Effector memory CD8-positive, alpha-beta T cell (primary cell): ENCODE results near the gene FILIP1L.

Experiments
- ATAC-seq: fragments of 150-1000 bp; cut with Tn5 transposase; replicated peaks from 2 replicates; pipeline ENCODE4 v1.10.0; 2021; ENCODE audit warnings: mild to moderate bottlenecking, moderate library complexity
- DNase-seq, 3 experiments: peaks; one replicate each; pipeline ENCODE4 v3.0.0; 2021
- H3K27ac Mint-ChIP-seq, 2 donors: one replicate each; pipeline ENCODE4 v1.8.0; 2022; ENCODE audit warnings: mild to moderate bottlenecking in 2 of 2, mixed read lengths in 2 of 2, moderate library complexity in 2 of 2
- H3K27me3 Mint-ChIP-seq, 2 donors: one replicate each; pipeline ENCODE4 v1.8.0; 2022; ENCODE audit warnings: mixed read lengths in 2 of 2
- H3K36me3 Mint-ChIP-seq: one replicate; pipeline ENCODE4 v1.8.0; 2022; ENCODE audit warnings: mild to moderate bottlenecking, moderate library complexity, mixed read lengths; ENCODE audit not compliant: insufficient read depth
- H3K4me1 Mint-ChIP-seq, 2 donors: one replicate each; pipeline ENCODE4 v1.8.0; 2022; ENCODE audit warnings: low read depth in 2 of 2, mixed read lengths in 2 of 2
- H3K4me3 Mint-ChIP-seq, 2 donors: one replicate each; pipeline ENCODE4 v1.8.0; 2022; ENCODE audit warnings: mild to moderate bottlenecking in 2 of 2, mixed read lengths in 2 of 2, moderate library complexity in 2 of 2
- H3K9me3 Mint-ChIP-seq, 2 donors: one replicate each; pipeline ENCODE4 v1.8.0; 2022; ENCODE audit warnings: mixed read lengths in 2 of 2

The FILIP1L gene

GRCh38 chr3:99931059-99931458 is 183.2 kb downstream of the FILIP1L start:
- no peak for ATAC-seq
- no peak overlapping the region for H3K27ac Mint-ChIP-seq
- H3K36me3 Mint-ChIP-seq, result no peaks in the 10 kb centered on the region
- no peaks in the 10 kb centered on the region for H3K4me1 Mint-ChIP-seq
- no peaks in the 10 kb centered on the region for H3K27me3 Mint-ChIP-seq
- no peak overlapping the region for H3K4me3 Mint-ChIP-seq
- no peak for DNase-seq
- no peaks in the 10 kb centered on the region for H3K9me3 Mint-ChIP-seq

- ATAC-seq (no peak), DNase-seq (no peak)
- H3K9me3 Mint-ChIP-seq, result no peaks in the 10 kb centered on the region
- no peak overlapping the region for H3K4me3 Mint-ChIP-seq
- H3K4me1 Mint-ChIP-seq, result peaks cover 0 to 2% of the 10 kb centered on the region in 2 donors
- H3K36me3 Mint-ChIP-seq, result no peaks in the 10 kb centered on the region
- no peaks in the 10 kb centered on the region for H3K27me3 Mint-ChIP-seq
- H3K27ac Mint-ChIP-seq, result no peak overlapping the region
Measured at GRCh38 chr3:99929745-99930139, 184.6 kb downstream of the FILIP1L start.

- no peak overlapping the region for H3K27ac Mint-ChIP-seq
- H3K36me3 Mint-ChIP-seq, result no peaks in the 10 kb centered on the region
- no peaks in the 10 kb centered on the region for H3K9me3 Mint-ChIP-seq
- no peak overlapping the region for H3K4me3 Mint-ChIP-seq
- ATAC-seq (no peak), DNase-seq (no peak)
- peaks cover 0 to 2% of the 10 kb centered on the region in 2 donors for H3K4me1 Mint-ChIP-seq
- H3K27me3 Mint-ChIP-seq, result no peaks in the 10 kb centered on the region
Measured at GRCh38 chr3:99928771-99929744, 185.2 kb downstream of the FILIP1L start.

GRCh38 chr3:99927671-99928457 is 186.4 kb downstream of the FILIP1L start:
- no peak overlapping the region for H3K4me3 Mint-ChIP-seq
- H3K4me1 Mint-ChIP-seq, result peaks cover 0 to 2% of the 10 kb centered on the region in 2 donors
- H3K27ac Mint-ChIP-seq, result no peak overlapping the region
- ATAC-seq (no peak), DNase-seq (no peak)
- no peaks in the 10 kb centered on the region for H3K9me3 Mint-ChIP-seq
- no peaks in the 10 kb centered on the region for H3K36me3 Mint-ChIP-seq
- no peaks in the 10 kb centered on the region for H3K27me3 Mint-ChIP-seq

- H3K4me1 Mint-ChIP-seq, result peaks cover 6 to 7% of the 10 kb centered on the region in 2 donors
- no peak overlapping the region for H3K4me3 Mint-ChIP-seq
- no peaks in the 10 kb centered on the region for H3K9me3 Mint-ChIP-seq
- no peaks in the 10 kb centered on the region for H3K36me3 Mint-ChIP-seq
- ATAC-seq (no peak), DNase-seq (no peak)
- H3K27me3 Mint-ChIP-seq, result no peaks in the 10 kb centered on the region
- H3K27ac Mint-ChIP-seq, result no peak overlapping the region
Measured at GRCh38 chr3:99925584-99926230, 188.6 kb downstream of the FILIP1L start.

GRCh38 chr3:99923873-99924272 is 190.4 kb downstream of the FILIP1L start:
- H3K27me3 Mint-ChIP-seq, result no peaks in the 10 kb centered on the region
- H3K4me3 Mint-ChIP-seq, result no peak overlapping the region
- peaks cover 7% of the 10 kb centered on the region in 2 donors for H3K4me1 Mint-ChIP-seq

GRCh38 chr3:99921986-99922385 is 192.3 kb downstream of the FILIP1L start:
- Mint-ChIP-seq H3K27ac (no peak overlapping the region), H3K4me3 (no peak overlapping the region), H3K27me3 (no peaks in the 10 kb centered on the region), H3K4me1 (peaks cover 7% of the 10 kb centered on the region in 2 donors), H3K9me3 (no peaks in the 10 kb centered on the region), H3K36me3 (no peaks in the 10 kb centered on the region)
- DNase-seq (no peak), ATAC-seq (no peak)

More at GRCh38 chr3:99923873-99924272, 190.4 kb downstream of the FILIP1L start:
- no peak for ATAC-seq
- Mint-ChIP-seq H3K9me3 (no peaks in the 10 kb centered on the region), H3K36me3 (no peaks in the 10 kb centered on the region), H3K27ac (no peak overlapping the region)
- DNase-seq, result no peak

- Mint-ChIP-seq H3K9me3 (no peaks in the 10 kb centered on the region), H3K27me3 (no peaks in the 10 kb centered on the region), H3K4me3 (no peak overlapping the region), H3K4me1 (peaks cover 7% of the 10 kb centered on the region in 2 donors), H3K36me3 (no peaks in the 10 kb centered on the region), H3K27ac (no peak overlapping the region)
- ATAC-seq, result no peak
- no peak for DNase-seq
Measured at GRCh38 chr3:99921377-99921695, 193.0 kb downstream of the FILIP1L start.

- no peak for DNase-seq
- H3K9me3 Mint-ChIP-seq, result no peaks in the 10 kb centered on the region
- peak overlapping the region in 1 of 2 donors; percentile 50 for H3K27ac Mint-ChIP-seq
- H3K27me3 Mint-ChIP-seq, result no peaks in the 10 kb centered on the region
- H3K4me1 Mint-ChIP-seq, result peaks cover 7% of the 10 kb centered on the region in 2 donors
- no peaks in the 10 kb centered on the region for H3K36me3 Mint-ChIP-seq
- ATAC-seq, result no peak
- H3K4me3 Mint-ChIP-seq, result no peak overlapping the region
Measured at GRCh38 chr3:99920481-99921376, 193.6 kb downstream of the FILIP1L start.

- Mint-ChIP-seq H3K9me3 (no peaks in the 10 kb centered on the region), H3K36me3 (no peaks in the 10 kb centered on the region), H3K4me1 (peaks cover 4 to 7% of the 10 kb centered on the region in 2 donors), H3K27me3 (no peaks in the 10 kb centered on the region), H3K4me3 (no peak overlapping the region), H3K27ac (no peak overlapping the region)
- DNase-seq, result no peak
- ATAC-seq, result no peak
Measured at GRCh38 chr3:99919694-99920093, 194.6 kb downstream of the FILIP1L start.

GRCh38 chr3:99918715-99919114 is 195.6 kb downstream of the FILIP1L start:
- no peaks in the 10 kb centered on the region for H3K9me3 Mint-ChIP-seq
- no peaks in the 10 kb centered on the region for H3K36me3 Mint-ChIP-seq
- no peak for ATAC-seq
- no peak overlapping the region for H3K27ac Mint-ChIP-seq
- DNase-seq, result no peak
- H3K4me1 Mint-ChIP-seq, result peaks cover 4 to 9% of the 10 kb centered on the region in 2 donors
- H3K27me3 Mint-ChIP-seq, result no peaks in the 10 kb centered on the region
- no peak overlapping the region for H3K4me3 Mint-ChIP-seq

GRCh38 chr3:99915906-99916432 is 198.3 kb downstream of the FILIP1L start:
- Mint-ChIP-seq H3K36me3 (no peaks in the 10 kb centered on the region), H3K27ac (no peak overlapping the region), H3K9me3 (no peaks in the 10 kb centered on the region), H3K4me3 (no peak overlapping the region), H3K4me1 (peaks cover 1 to 7% of the 10 kb centered on the region in 2 donors), H3K27me3 (no peaks in the 10 kb centered on the region)
- ATAC-seq (no peak), DNase-seq (no peak)
